Thyroid gland (tissue), 4 donors: Measurements from ENCODE around the gene PLCB4. TPM values are rescaled to one million over a fixed set of nuclear protein-coding genes. Genes with fewer than 3 reads are reported as not detected.

ENCODE experiments used
- DNase-seq, 2 donors: peaks; one replicate each; pipeline ENCODE4 v3.0.0-alpha.2; 2019
- H3K27ac ChIP-seq, 3 donors: fragments of 200-600 bp; sonication (generic); 1 replicate in 2 of 3; 2 replicates in 1 of 3; pipeline ENCODE4 v1.5.1; 2016 to 2019; ENCODE audit warnings: mild to moderate bottlenecking in 1 of 3, moderate library complexity in 1 of 3
- H3K27me3 ChIP-seq: fragments of 200-600 bp; sonication (generic); one replicate; pipeline ENCODE4 v1.5.1; 2019
- H3K36me3 ChIP-seq, 2 donors: fragments of 200-600 bp; sonication (generic); one replicate each; pipeline ENCODE4 v1.5.1; 2016 to 2019
- H3K4me1 ChIP-seq, 2 donors: fragments of 200-600 bp; sonication (generic); one replicate each; pipeline ENCODE4 v1.5.1; 2017 to 2019
- H3K4me3 ChIP-seq, 3 donors: fragments of 200-600 bp; sonication (generic); replicated peaks in 1 of 3; 1 replicate in 2 of 3; 2 replicates in 1 of 3; pipeline ENCODE4 v1.5.1; 2016; ENCODE audit warnings: mild to moderate bottlenecking in 1 of 3
- H3K9me3 ChIP-seq: fragments of 200-600 bp; sonication (generic); one replicate; pipeline ENCODE4 v1.5.1; 2017
- POLR2A ChIP-seq, 2 donors: fragments of 450-650 bp; IDR thresholded peaks; one replicate each; pipeline ENCODE4 v1.6.1; 2017; ENCODE audit warnings: antibody characterized with exemption in 2 of 2, mild to moderate bottlenecking in 2 of 2, moderate library complexity in 1 of 2
- WGBS, 2 donors: methylation state at CpG; one replicate each; pipeline ENCODE4 v1.1.5; 2017; 5-methylcytosine and 5-hydroxymethylcytosine counted together
- intact Hi-C: fragments of 100-400 bp; cut with DNase I; formaldehyde crosslinking; loops from one replicate; pipeline ENCODE4 v1.15.1; 2023
- total RNA-seq, 4 donors: library from RNA; depleted of rRNA; stranded (reverse); fragments of >200 nt; gene quantifications; one replicate each; pipeline ENCODE4 v1.2.3, GENCODE V29; 2016
- TF ChIP-seq, protein P1 (sequence below), 6 experiments: fragments of 200-600 bp in 3 of 6; fragments of 450-650 bp in 3 of 6; sonication (generic) in 3 of 6; IDR thresholded peaks; one replicate each; pipeline ENCODE4 v1.5.1; 2016 to 2019; ENCODE audit warnings: antibody characterized with exemption in 6 of 6, mild to moderate bottlenecking in 2 of 6, inconsistent platforms in 1 of 6, moderate library complexity in 1 of 6

The PLCB4 gene
- total RNA-seq, 4 donors from 2014 or later, result 50.9 to 77.9 (median 67.9) TPM

DNA sequence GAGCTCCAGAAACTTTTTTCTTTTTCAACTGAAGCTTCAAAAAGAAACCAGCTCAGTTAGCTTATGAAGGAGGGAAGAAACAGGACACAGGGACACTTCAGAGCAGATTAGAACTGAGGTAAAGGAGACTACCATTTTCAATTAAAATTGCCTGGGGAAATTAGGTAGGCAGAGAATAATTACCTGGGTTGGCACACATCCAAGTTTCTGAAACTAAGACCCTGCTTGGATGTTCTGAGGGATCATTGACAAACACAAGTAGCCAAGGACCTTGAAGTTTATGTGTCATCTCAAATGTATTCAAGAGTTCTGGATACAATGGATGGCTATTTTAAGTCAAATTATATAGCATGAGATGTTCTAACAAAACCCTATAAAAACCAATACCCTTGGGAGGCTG lies 137.6 kb downstream of the PLCB4 start:
- Histone ChIP-seq H3K27me3 (no peaks in the 10 kb centered on the region), H3K9me3 (no peaks in the 10 kb centered on the region), H3K4me1 (peaks cover 0 to 5% of the 10 kb centered on the region in 2 donors), H3K27ac (no peak overlapping the region), H3K4me3 (no peak overlapping the region), H3K36me3 (no peaks in the 10 kb centered on the region)
- DNase-seq, result no peak
- TF ChIP-seq, protein P1, sequence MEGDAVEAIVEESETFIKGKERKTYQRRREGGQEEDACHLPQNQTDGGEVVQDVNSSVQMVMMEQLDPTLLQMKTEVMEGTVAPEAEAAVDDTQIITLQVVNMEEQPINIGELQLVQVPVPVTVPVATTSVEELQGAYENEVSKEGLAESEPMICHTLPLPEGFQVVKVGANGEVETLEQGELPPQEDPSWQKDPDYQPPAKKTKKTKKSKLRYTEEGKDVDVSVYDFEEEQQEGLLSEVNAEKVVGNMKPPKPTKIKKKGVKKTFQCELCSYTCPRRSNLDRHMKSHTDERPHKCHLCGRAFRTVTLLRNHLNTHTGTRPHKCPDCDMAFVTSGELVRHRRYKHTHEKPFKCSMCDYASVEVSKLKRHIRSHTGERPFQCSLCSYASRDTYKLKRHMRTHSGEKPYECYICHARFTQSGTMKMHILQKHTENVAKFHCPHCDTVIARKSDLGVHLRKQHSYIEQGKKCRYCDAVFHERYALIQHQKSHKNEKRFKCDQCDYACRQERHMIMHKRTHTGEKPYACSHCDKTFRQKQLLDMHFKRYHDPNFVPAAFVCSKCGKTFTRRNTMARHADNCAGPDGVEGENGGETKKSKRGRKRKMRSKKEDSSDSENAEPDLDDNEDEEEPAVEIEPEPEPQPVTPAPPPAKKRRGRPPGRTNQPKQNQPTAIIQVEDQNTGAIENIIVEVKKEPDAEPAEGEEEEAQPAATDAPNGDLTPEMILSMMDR (IDR thresholded peaks at IDR 0.05), result no peak
- no peak for TF ChIP-seq POLR2A (IDR thresholded peaks at IDR 0.05)
- intact Hi-C loops, result no loop called here

DNA sequence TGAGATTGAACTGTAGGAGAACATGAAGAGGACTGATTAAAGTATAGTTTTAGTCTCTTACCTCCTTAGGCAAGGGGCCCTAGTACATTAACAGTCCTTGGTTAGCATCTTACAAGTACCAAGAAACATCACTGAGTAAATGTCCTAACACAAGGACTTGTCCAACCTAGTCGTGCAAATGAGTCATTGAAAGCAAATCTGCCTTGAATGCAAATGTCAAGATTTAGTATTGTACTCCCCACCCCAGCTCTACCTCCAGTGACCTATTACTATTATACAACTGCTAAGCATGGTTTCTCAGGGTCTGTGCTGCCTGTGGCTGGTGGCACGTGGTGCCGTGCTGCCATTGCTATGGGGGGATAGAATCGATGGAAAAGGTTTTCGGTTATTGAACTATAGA lies 138.4 kb downstream of the PLCB4 start:
- TF ChIP-seq POLR2A (IDR thresholded peaks at IDR 0.05), result no peak
- TF ChIP-seq, protein P1 (IDR thresholded peaks at IDR 0.05), result no peak
- intact Hi-C loops, result no loop called here
- WGBS, 2 donors, result 97% methylated on average over 5 of the region's 5 CpGs
- Histone ChIP-seq H3K27me3 (no peaks in the 10 kb centered on the region), H3K36me3 (no peaks in the 10 kb centered on the region), H3K4me1 (peaks cover 0 to 5% of the 10 kb centered on the region in 2 donors), H3K9me3 (no peaks in the 10 kb centered on the region), H3K4me3 (no peak overlapping the region), H3K27ac (no peak overlapping the region)
- DNase-seq, result no peak

DNA sequence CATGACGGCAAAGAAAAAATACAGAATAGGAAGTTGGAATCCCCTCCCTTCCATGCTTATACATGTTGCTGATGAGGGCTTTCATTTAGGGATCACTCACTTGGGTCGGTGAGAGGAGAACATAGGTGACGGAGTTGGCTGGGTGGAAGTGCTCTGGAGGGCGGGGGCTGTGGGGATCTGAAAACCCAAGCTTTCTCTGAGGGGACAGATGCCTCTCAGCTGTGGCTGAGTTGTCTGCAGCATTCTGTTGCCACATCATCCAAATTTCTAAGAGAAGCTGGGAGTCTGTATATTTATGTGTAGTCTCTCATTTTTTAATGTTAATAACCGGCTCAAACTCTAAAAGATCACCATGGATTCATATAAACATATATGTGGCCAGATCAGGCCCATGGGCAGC lies 141.5 kb downstream of the PLCB4 start:
- Histone ChIP-seq H3K4me1 (no peaks in the 10 kb centered on the region), H3K36me3 (no peaks in the 10 kb centered on the region), H3K4me3 (no peak overlapping the region), H3K27me3 (no peaks in the 10 kb centered on the region), H3K9me3 (no peaks in the 10 kb centered on the region), H3K27ac (no peak overlapping the region)
- intact Hi-C loops, result no loop called here
- 91 to 95% methylated on average over 5 of the region's 5 CpGs for WGBS, 2 donors
- TF ChIP-seq, protein P1 (IDR thresholded peaks at IDR 0.05), result no peak
- no peak for TF ChIP-seq POLR2A (IDR thresholded peaks at IDR 0.05)
- no peak for DNase-seq

DNA sequence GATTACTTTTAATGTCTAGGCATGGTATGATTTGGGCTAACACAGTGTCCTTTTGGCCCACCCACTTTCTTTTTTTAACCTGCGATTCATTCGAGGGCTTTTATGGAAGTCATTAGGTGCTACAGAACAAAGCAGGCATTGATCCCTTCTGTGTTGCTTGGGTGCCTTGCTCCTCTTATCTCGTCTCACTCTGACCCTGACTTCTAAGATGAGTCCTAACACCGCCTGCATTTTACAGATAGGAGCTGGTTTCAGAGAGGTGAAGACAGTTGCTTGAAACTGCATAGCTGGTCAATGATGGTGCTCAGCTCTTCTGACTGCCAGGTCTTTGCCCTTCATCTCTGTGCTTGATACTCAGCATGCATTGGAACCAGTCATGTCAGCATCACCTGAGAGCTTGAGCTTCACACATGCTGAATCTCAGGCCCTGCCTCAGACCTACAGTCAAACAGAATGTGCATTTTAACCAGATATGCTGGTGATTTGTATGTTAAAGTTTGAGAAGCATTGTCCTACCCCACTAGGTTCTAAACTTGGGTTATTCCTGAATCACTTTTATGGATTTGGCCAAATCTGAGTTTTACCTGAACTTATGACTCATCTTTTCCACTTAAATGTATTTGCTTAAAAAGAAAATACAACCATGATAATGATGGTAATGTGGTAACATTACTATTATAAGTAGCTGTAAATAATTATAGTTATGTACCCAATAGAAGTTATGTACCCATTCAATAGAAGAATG lies 142.3 kb downstream of the PLCB4 start:
- WGBS, 2 donors, result 92 to 94% methylated on average over 4 of the region's 4 CpGs
- intact Hi-C loops, result no loop called here
- no peak overlapping the region for H3K4me3 ChIP-seq
- TF ChIP-seq, protein P1 (IDR thresholded peaks at IDR 0.05), result no peak
- TF ChIP-seq POLR2A (IDR thresholded peaks at IDR 0.05), result no peak
- no peak overlapping the region for H3K27ac ChIP-seq
- H3K9me3 ChIP-seq, result no peaks in the 10 kb centered on the region
- no peaks in the 10 kb centered on the region for H3K36me3 ChIP-seq
- no peak for DNase-seq
- no peaks in the 10 kb centered on the region for H3K27me3 ChIP-seq
- no peaks in the 10 kb centered on the region for H3K4me1 ChIP-seq

DNA sequence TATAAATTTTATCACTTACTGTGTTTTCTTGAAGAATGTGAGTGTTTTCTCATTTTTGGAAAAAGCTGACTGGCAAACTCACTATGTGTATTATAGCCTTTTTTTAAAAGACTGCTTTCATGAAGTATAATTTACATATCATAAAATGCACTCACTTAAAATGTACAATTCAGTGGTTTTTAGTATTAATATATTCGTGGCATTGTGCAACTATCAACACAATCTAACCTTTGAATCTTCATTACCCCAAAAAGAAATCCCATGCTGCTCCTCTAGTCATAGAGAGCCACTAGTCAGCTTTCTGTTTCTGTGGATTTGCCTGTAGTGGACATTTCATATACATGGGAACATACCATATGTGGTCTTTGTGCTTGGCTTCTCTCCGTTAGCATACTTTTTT lies 143.8 kb downstream of the PLCB4 start:
- no peaks in the 10 kb centered on the region for H3K36me3 ChIP-seq
- DNase-seq, result no peak
- no peaks in the 10 kb centered on the region for H3K4me1 ChIP-seq
- intact Hi-C loops, result no loop called here
- 96% methylated on average over 2 of the region's 2 CpGs for WGBS, 2 donors
- TF ChIP-seq, protein P1 (IDR thresholded peaks at IDR 0.05), result no peak
- no peak for TF ChIP-seq POLR2A (IDR thresholded peaks at IDR 0.05)
- H3K27me3 ChIP-seq, result no peaks in the 10 kb centered on the region
- H3K4me3 ChIP-seq, result no peak overlapping the region
- H3K9me3 ChIP-seq, result no peaks in the 10 kb centered on the region
- no peak overlapping the region for H3K27ac ChIP-seq
